Neural cell (in vitro differentiated cells): ENCODE results near the gene OSBP2. TPM values are rescaled to one million over a fixed set of nuclear protein-coding genes. Genes with fewer than 3 reads are reported as not detected.

Experiments
- H2AFZ ChIP-seq: fragments of 200-600, 300-800 bp; sonication (generic), shearing (Covaris generic); 2 replicates; pipeline ENCODE4 v1.6.0; 2014; ENCODE audit warnings: low read depth, mild to moderate bottlenecking, antibody characterized with exemption, low read length, moderate library complexity
- H3F3A ChIP-seq: fragments of 200-600 bp; shearing (Covaris generic); 2 replicates; pipeline ENCODE4 v1.6.1; 2016; ENCODE audit warnings: mild to moderate bottlenecking, moderate library complexity, mixed read lengths, antibody characterized with exemption, low read length; ENCODE audit not compliant: insufficient read depth, poor library complexity, severe bottlenecking
- H3K27ac ChIP-seq: fragments of 200-600, 300-800 bp; sonication (generic), shearing (Covaris generic); 2 replicates; pipeline ENCODE4 v1.5.1; 2014; ENCODE audit warnings: mild to moderate bottlenecking, low read length, moderate library complexity
- H3K27me3 ChIP-seq: fragments of 300-800, 200-600 bp; sonication (generic), shearing (Covaris generic); 2 replicates; pipeline ENCODE4 v1.6.0; 2014; ENCODE audit warnings: mild to moderate bottlenecking, low read depth, low read length, moderate library complexity; ENCODE audit not compliant: insufficient read depth
- H3K36me3 ChIP-seq: fragments of 300-800, 200-600 bp; sonication (generic), shearing (Covaris generic); 2 replicates; pipeline ENCODE4 v1.5.1; 2014; ENCODE audit warnings: mild to moderate bottlenecking, antibody characterized with exemption, low read length, moderate library complexity; ENCODE audit not compliant: insufficient read depth
- H3K4me2 ChIP-seq: fragments of 300-800, 200-600 bp; sonication (generic), shearing (Covaris generic); 2 replicates; pipeline ENCODE4 v1.6.0; 2014; ENCODE audit warnings: mild to moderate bottlenecking, low read length
- H3K4me3 ChIP-seq: fragments of 300-800, 200-600 bp; sonication (generic), shearing (Covaris generic); 2 replicates; pipeline ENCODE4 v1.5.1; 2014; ENCODE audit warnings: mild to moderate bottlenecking, low read length, moderate library complexity
- H3K79me2 ChIP-seq: fragments of 200-600 bp; shearing (Covaris generic); replicated peaks from 2 replicates; pipeline ENCODE4 v1.6.0; 2014; ENCODE audit warnings: mild to moderate bottlenecking, low read length, moderate library complexity; ENCODE audit not compliant: insufficient read depth
- H3K9ac ChIP-seq: fragments of 300-800, 200-600 bp; sonication (generic), shearing (Covaris generic); 2 replicates; pipeline ENCODE4 v1.6.1; 2016; ENCODE audit warnings: mild to moderate bottlenecking, low read length, mixed read lengths
- H3K9me2 ChIP-seq: fragments of 200-600 bp; shearing (Covaris generic); 2 replicates; pipeline ENCODE4 v1.6.1; 2016; ENCODE audit warnings: mild to moderate bottlenecking, low read length, mixed read lengths; ENCODE audit not compliant: insufficient read depth
- H3K9me3 ChIP-seq: fragments of 200-600, 300-800 bp; sonication (generic), shearing (Covaris generic); 2 replicates; pipeline ENCODE4 v1.6.1; 2016; ENCODE audit warnings: mild to moderate bottlenecking, mixed run types, low read length, moderate library complexity, mixed read lengths
- H4K20me1 ChIP-seq: fragments of 200-600 bp; shearing (Covaris generic); 2 replicates; pipeline ENCODE4 v1.6.1; 2016; ENCODE audit warnings: mild to moderate bottlenecking, mixed run types; ENCODE audit not compliant: insufficient read depth
- EP300 ChIP-seq: fragments of 450-650 bp; conservative IDR thresholded peaks from 2 replicates; pipeline ENCODE4 v1.6.1; 2014; ENCODE audit warnings: antibody characterized with exemption, mild to moderate bottlenecking, moderate library complexity; ENCODE audit not compliant: poor library complexity, severe bottlenecking
- EZH2 ChIP-seq: fragments of 200-600, 300-800 bp; shearing (Covaris generic), sonication (generic); IDR thresholded peaks from 2 replicates; pipeline ENCODE4 v1.6.1; 2014; ENCODE audit warnings: antibody characterized with exemption, low read length, borderline replicate concordance, mild to moderate bottlenecking; ENCODE audit not compliant: insufficient read depth, poor library complexity, severe bottlenecking
- MXI1 ChIP-seq: fragments of 450-650 bp; conservative IDR thresholded peaks from 2 replicates; pipeline ENCODE4 v1.6.1; 2014; ENCODE audit warnings: antibody characterized with exemption, mild to moderate bottlenecking; ENCODE audit not compliant: poor library complexity, severe bottlenecking
- POLR2AphosphoS5 ChIP-seq: IDR thresholded peaks from 2 replicates; pipeline ENCODE4 v1.6.1; 2012
- RAD21 ChIP-seq: fragments of 450-650 bp; conservative IDR thresholded peaks from 2 replicates; pipeline ENCODE4 v1.6.1; 2014; ENCODE audit warnings: antibody characterized with exemption, mild to moderate bottlenecking, moderate library complexity
- SMC3 ChIP-seq: fragments of 450-650 bp; conservative IDR thresholded peaks from 2 replicates; pipeline ENCODE4 v1.6.1; 2014; ENCODE audit warnings: antibody characterized with exemption, mild to moderate bottlenecking, moderate library complexity; ENCODE audit not compliant: poor library complexity
- TAF1 ChIP-seq: IDR thresholded peaks from 2 replicates; pipeline ENCODE4 v1.6.1; 2012; ENCODE audit warnings: low read depth
- polyA plus RNA-seq: library from polyadenylated mRNA; depleted of rRNA; stranded (reverse); fragments of >200 nt; gene quantifications from 2 replicates; pipeline ENCODE4 v1.2.3, GENCODE V29; 2014
- TF ChIP-seq, protein P1 (sequence below): IDR thresholded peaks from 2 replicates; pipeline ENCODE4 v1.6.1; 2012; ENCODE audit warnings: borderline replicate concordance
- TF ChIP-seq, protein P2 (sequence below): fragments of 450-650 bp; IDR thresholded peaks from 2 replicates; pipeline ENCODE4 v1.5.1; 2014; ENCODE audit warnings: antibody characterized with exemption, mild to moderate bottlenecking, moderate library complexity; ENCODE audit not compliant: poor library complexity, severe bottlenecking

The OSBP2 gene
- polyA plus RNA-seq, 1 donor from 2014 or later: 8.7 TPM

DNA sequence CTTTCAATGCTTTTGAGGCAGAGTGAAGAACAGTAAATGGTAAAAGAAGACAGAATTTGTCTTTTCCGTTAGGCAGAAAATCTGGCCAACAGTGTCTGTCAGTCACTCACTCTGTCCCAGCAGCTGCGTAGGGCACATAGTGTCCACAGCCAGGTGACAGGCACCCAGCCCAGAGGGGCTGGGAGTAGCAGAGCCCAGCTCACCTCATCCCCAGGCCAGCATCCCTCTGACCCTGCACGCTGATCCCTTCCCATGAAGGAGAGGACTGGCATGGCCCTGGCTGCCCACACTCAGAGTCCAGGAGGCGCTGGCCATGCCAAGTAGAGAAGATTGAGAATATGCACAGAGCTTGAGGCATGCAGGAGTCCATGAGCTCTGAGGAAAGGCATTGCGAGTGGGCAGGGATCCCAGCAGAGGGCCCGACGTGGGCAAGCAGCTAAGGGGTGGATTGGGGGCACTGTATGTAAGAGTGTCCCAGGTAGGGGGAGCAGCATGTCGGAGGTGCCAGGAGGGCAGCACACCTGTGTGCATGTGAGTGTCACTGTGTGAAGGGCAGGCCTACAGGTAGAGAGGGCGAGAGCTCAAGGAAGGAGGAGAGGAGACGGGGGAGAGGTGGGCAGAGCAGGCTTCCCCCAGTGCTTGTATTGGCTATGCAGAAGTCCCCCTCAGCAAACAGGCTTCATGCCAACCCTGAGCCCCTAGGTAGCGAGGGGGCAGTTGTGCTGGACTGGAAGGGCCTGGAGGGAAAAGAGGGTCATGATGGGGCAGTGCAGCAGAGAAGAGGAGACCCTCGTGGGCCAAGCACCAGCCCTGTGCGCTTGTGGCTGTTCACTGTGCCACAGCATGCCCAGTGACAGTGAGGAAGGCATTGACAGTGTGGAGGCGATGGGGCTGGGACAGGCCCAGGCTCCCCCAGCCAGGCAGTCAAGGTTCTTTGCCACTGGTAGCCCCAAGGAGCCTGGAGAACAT is 133.8 kb downstream of the OSBP2 start:
- Histone ChIP-seq H3K9ac (no peak overlapping the region), H3K9me2 (no peaks in the 10 kb centered on the region), H3K36me3 (no peaks in the 10 kb centered on the region), H3K4me3 (no peak overlapping the region), H3K27me3 (peaks cover 14% of the 10 kb centered on the region), H3K27ac (no peak overlapping the region), H3K9me3 (no peaks in the 10 kb centered on the region), H4K20me1 (no peaks in the 10 kb centered on the region), H3K79me2 (no peaks in the 10 kb centered on the region), H3F3A (no peaks in the 10 kb centered on the region), H2AFZ (no peak overlapping the region), H3K4me2 (no peak overlapping the region)
- no peak for TF ChIP-seq TAF1
- no peak for TF ChIP-seq RAD21
- TF ChIP-seq, protein P1, sequence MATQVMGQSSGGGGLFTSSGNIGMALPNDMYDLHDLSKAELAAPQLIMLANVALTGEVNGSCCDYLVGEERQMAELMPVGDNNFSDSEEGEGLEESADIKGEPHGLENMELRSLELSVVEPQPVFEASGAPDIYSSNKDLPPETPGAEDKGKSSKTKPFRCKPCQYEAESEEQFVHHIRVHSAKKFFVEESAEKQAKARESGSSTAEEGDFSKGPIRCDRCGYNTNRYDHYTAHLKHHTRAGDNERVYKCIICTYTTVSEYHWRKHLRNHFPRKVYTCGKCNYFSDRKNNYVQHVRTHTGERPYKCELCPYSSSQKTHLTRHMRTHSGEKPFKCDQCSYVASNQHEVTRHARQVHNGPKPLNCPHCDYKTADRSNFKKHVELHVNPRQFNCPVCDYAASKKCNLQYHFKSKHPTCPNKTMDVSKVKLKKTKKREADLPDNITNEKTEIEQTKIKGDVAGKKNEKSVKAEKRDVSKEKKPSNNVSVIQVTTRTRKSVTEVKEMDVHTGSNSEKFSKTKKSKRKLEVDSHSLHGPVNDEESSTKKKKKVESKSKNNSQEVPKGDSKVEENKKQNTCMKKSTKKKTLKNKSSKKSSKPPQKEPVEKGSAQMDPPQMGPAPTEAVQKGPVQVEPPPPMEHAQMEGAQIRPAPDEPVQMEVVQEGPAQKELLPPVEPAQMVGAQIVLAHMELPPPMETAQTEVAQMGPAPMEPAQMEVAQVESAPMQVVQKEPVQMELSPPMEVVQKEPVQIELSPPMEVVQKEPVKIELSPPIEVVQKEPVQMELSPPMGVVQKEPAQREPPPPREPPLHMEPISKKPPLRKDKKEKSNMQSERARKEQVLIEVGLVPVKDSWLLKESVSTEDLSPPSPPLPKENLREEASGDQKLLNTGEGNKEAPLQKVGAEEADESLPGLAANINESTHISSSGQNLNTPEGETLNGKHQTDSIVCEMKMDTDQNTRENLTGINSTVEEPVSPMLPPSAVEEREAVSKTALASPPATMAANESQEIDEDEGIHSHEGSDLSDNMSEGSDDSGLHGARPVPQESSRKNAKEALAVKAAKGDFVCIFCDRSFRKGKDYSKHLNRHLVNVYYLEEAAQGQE: no peak
- TF ChIP-seq SMC3: no peak
- TF ChIP-seq MXI1: no peak
- no peak for TF ChIP-seq POLR2AphosphoS5
- TF ChIP-seq EZH2: no peak
- TF ChIP-seq EP300: no peak
- TF ChIP-seq, protein P2, sequence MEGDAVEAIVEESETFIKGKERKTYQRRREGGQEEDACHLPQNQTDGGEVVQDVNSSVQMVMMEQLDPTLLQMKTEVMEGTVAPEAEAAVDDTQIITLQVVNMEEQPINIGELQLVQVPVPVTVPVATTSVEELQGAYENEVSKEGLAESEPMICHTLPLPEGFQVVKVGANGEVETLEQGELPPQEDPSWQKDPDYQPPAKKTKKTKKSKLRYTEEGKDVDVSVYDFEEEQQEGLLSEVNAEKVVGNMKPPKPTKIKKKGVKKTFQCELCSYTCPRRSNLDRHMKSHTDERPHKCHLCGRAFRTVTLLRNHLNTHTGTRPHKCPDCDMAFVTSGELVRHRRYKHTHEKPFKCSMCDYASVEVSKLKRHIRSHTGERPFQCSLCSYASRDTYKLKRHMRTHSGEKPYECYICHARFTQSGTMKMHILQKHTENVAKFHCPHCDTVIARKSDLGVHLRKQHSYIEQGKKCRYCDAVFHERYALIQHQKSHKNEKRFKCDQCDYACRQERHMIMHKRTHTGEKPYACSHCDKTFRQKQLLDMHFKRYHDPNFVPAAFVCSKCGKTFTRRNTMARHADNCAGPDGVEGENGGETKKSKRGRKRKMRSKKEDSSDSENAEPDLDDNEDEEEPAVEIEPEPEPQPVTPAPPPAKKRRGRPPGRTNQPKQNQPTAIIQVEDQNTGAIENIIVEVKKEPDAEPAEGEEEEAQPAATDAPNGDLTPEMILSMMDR: no peak

DNA sequence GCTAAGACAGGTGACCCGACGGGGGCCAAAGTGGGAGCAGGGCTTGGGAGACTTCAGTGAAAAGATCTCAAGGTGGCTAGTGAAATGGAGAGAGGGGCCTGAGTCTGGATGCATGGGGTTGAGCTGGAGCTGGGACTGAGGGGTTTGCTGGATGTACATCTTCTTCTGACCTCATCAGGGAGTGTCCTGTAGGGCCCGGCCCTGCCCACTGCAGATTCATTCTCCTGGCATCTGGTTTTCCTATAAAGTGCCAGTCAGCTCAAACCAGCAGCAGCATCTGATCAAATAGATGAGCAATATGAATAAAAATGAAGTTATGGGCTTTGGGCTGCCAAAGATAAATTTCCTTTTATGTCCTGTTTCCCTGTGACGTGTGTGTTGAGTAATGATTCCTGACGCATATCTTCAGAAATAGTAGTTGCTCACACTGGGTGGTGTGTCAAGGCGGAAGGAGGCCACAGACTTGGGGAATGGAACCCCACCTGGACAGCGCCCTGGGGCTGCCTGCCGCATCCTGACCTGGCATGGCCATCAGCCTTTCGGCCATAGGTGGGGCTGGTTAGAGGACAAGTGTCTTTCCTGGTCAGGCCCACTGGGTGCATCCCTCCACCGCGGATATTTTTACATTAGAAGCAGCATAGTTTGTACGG is 135.4 kb downstream of the OSBP2 start:
- Histone ChIP-seq H2AFZ (no peak overlapping the region), H4K20me1 (no peaks in the 10 kb centered on the region), H3K36me3 (no peaks in the 10 kb centered on the region), H3K27ac (no peak overlapping the region), H3K4me3 (no peak overlapping the region), H3K9me3 (no peaks in the 10 kb centered on the region), H3K9ac (no peak overlapping the region), H3F3A (no peaks in the 10 kb centered on the region), H3K4me2 (no peak overlapping the region), H3K27me3 (no peaks in the 10 kb centered on the region), H3K9me2 (no peaks in the 10 kb centered on the region), H3K79me2 (no peaks in the 10 kb centered on the region)
- TF ChIP-seq SMC3: no peak
- TF ChIP-seq POLR2AphosphoS5: no peak
- TF ChIP-seq, protein P1: no peak
- TF ChIP-seq, protein P2: no peak
- no peak for TF ChIP-seq EP300
- TF ChIP-seq TAF1: no peak
- TF ChIP-seq MXI1: no peak
- TF ChIP-seq RAD21: no peak
- TF ChIP-seq EZH2: no peak
